HEK293 (cell line): ENCODE results near the gene LY86.

Experiments
- CTCF ChIA-PET: fragments of 350-600 bp; formaldehyde crosslinking; extraction: SDS; loops from one replicate; lab custom pipeline; 2021; ENCODE audit warnings: antibody characterized with exemption; lab: Yijun Ruan, JAX
- POLR2A ChIA-PET: fragments of 300-600 bp; formaldehyde crosslinking; extraction: SDS; loops from one replicate; lab custom pipeline; 2020; ENCODE audit warnings: antibody characterized with exemption, inconsistent platforms; lab: Yijun Ruan, JAX
- H3K27ac ChIP-seq: fragments of 200-500 bp; sonication (Bioruptor generic); 2 replicates; pipeline ENCODE4 v1.5.1; 2014; ENCODE audit warnings: low read depth, low read length, control low read depth, inconsistent platforms; ENCODE audit errors: extremely low read depth
- H3K36me3 ChIP-seq, 2 experiments: fragments of 200-500 bp in 1 of 2; sonication (Bioruptor generic) in 1 of 2; 1 replicate in 1 of 2; 2 replicates in 1 of 2; pipeline ENCODE4 v1.5.1; 2014 to 2017; ENCODE audit warnings: inconsistent platforms in 2 of 2, low read length in 2 of 2; ENCODE audit not compliant: control insufficient read depth in 2 of 2, insufficient read depth in 1 of 2
- H3K4me1 ChIP-seq: fragments of 200-500 bp; sonication (Bioruptor generic); 2 replicates; pipeline ENCODE4 v1.5.1; 2014; ENCODE audit warnings: mild to moderate bottlenecking, low read length, inconsistent platforms; ENCODE audit not compliant: control insufficient read depth, insufficient read depth
- H3K4me3 ChIP-seq: 2 replicates; pipeline ENCODE4 v1.5.1; 2011; ENCODE audit warnings: low read depth, mild to moderate bottlenecking, control low read depth, low read length, moderate library complexity
- H3K9me3 ChIP-seq: fragments of 200-500 bp; sonication (Bioruptor generic); 2 replicates; pipeline ENCODE4 v1.5.1; 2014; ENCODE audit warnings: low read depth, low read length, inconsistent platforms; ENCODE audit not compliant: control insufficient read depth, insufficient read depth
- GLIS1 ChIP-seq: fragments of 450-650 bp; formaldehyde crosslinking; IDR thresholded peaks from 2 replicates; pipeline ENCODE4 v1.5.1; 2016; ENCODE audit warnings: missing biosample characterization, missing genetic modification characterization
- ZBTB1 ChIP-seq: fragments of 450-650 bp; formaldehyde crosslinking; IDR thresholded peaks from 2 replicates; pipeline ENCODE4 v1.5.1; 2016; ENCODE audit warnings: missing biosample characterization, missing genetic modification characterization
- ZFHX2 ChIP-seq: fragments of 450-650 bp; formaldehyde crosslinking; conservative IDR thresholded peaks from 2 replicates; pipeline ENCODE4 v1.5.1; 2016; ENCODE audit warnings: missing biosample characterization, missing genetic modification characterization
- ZNF133 ChIP-seq: fragments of 450-650 bp; formaldehyde crosslinking; IDR thresholded peaks from 2 replicates; pipeline ENCODE4 v1.5.1; 2016; ENCODE audit warnings: missing biosample characterization, missing genetic modification characterization
- ZNF2 ChIP-seq: fragments of 450-650 bp; formaldehyde crosslinking; IDR thresholded peaks from 2 replicates; pipeline ENCODE4 v1.5.1; 2016; ENCODE audit warnings: missing biosample characterization, missing genetic modification characterization
- ZNF248 ChIP-seq: fragments of 450-650 bp; formaldehyde crosslinking; IDR thresholded peaks from 2 replicates; pipeline ENCODE4 v1.5.1; 2017; ENCODE audit warnings: missing biosample characterization, missing genetic modification characterization
- ZNF391 ChIP-seq: fragments of 450-650 bp; formaldehyde crosslinking; IDR thresholded peaks from 2 replicates; pipeline ENCODE4 v1.5.1; 2016; ENCODE audit warnings: low read depth, missing biosample characterization, missing genetic modification characterization, borderline replicate concordance
- ZNF501 ChIP-seq: fragments of 450-650 bp; formaldehyde crosslinking; IDR thresholded peaks from 2 replicates; pipeline ENCODE4 v1.5.1; 2016; ENCODE audit warnings: missing biosample characterization, missing genetic modification characterization
- ZNF521 ChIP-seq: fragments of 450-650 bp; formaldehyde crosslinking; IDR thresholded peaks from 2 replicates; pipeline ENCODE4 v1.5.1; 2017; ENCODE audit warnings: missing biosample characterization, mild to moderate bottlenecking, missing genetic modification characterization
- ZNF530 ChIP-seq: fragments of 450-650 bp; formaldehyde crosslinking; IDR thresholded peaks from 2 replicates; pipeline ENCODE4 v1.5.1; 2016; ENCODE audit warnings: low read depth, missing biosample characterization, missing genetic modification characterization
- ZNF624 ChIP-seq: fragments of 450-650 bp; formaldehyde crosslinking; IDR thresholded peaks from 2 replicates; pipeline ENCODE4 v1.5.1; 2017; ENCODE audit warnings: missing biosample characterization, missing genetic modification characterization
- ZNF664 ChIP-seq: fragments of 450-650 bp; formaldehyde crosslinking; IDR thresholded peaks from 2 replicates; pipeline ENCODE4 v1.5.1; 2016; ENCODE audit warnings: missing biosample characterization, missing genetic modification characterization
- TF ChIP-seq, protein P1 (sequence below): fragments of 450-650 bp; formaldehyde crosslinking; IDR thresholded peaks from 2 replicates; pipeline ENCODE4 v1.5.1; 2017; ENCODE audit warnings: missing biosample characterization, missing genetic modification characterization
- TF ChIP-seq, protein P2 (sequence below): fragments of 450-650 bp; formaldehyde crosslinking; IDR thresholded peaks from 2 replicates; pipeline ENCODE4 v1.5.1; 2016; ENCODE audit warnings: missing biosample characterization, missing genetic modification characterization
- TF ChIP-seq, protein P3 (sequence below): fragments of 450-650 bp; formaldehyde crosslinking; IDR thresholded peaks from 2 replicates; pipeline ENCODE4 v1.5.1; 2016; ENCODE audit warnings: missing biosample characterization, missing genetic modification characterization

The LY86 gene

DNA sequence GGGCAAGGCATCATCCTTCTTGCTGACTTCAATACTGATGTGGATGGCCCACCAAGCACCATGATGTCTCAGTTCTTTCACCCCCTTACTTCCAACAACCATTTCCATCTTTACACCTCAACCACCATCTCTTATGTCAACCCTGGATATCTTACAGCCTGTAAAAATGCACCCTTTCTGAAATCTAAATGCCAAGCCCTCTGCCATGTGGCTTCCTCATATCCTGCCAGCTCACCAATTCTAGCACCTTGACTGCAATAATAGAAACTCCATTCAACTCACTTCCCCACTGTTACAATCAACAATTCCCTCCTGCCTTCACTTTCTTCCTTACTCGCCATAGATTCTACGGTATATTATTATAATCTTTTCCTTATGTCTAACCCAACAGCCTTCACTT is 57.9 kb downstream of the LY86 start (continued):
- TF ChIP-seq, protein P1, sequence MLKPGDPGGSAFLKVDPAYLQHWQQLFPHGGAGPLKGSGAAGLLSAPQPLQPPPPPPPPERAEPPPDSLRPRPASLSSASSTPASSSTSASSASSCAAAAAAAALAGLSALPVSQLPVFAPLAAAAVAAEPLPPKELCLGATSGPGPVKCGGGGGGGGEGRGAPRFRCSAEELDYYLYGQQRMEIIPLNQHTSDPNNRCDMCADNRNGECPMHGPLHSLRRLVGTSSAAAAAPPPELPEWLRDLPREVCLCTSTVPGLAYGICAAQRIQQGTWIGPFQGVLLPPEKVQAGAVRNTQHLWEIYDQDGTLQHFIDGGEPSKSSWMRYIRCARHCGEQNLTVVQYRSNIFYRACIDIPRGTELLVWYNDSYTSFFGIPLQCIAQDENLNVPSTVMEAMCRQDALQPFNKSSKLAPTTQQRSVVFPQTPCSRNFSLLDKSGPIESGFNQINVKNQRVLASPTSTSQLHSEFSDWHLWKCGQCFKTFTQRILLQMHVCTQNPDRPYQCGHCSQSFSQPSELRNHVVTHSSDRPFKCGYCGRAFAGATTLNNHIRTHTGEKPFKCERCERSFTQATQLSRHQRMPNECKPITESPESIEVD (tag by site-specific recombination) = no peak
- TF ChIP-seq ZNF624 (tag by site-specific recombination) (no peak), ZNF133 (tag by site-specific recombination) (no peak), ZNF391 (no peak)

DNA sequence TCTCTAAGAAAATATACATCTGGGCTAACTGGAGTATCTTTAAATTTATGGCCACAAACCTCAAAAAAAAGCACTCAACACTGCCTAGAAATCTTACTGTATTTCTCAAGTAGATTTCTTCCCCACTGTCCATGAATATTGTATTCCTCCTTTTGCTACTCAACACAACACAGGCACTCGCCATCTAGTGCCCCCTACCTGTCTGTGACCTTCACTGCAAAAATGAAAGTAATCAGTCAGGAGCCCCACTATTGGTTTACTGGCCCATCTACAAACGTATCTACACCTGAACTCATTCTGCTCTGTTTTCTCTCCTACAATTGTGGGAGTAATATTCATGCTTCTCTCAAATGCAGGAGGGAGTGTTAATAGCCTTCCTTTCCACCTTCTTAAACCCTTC is 58.3 kb downstream of the LY86 start:
- no peaks in the 10 kb centered on the region for H3K36me3 ChIP-seq
- H3K4me1 ChIP-seq = no peaks in the 10 kb centered on the region
- H3K27ac ChIP-seq = no peak overlapping the region
- CTCF ChIA-PET = no interaction called here
- H3K4me3 ChIP-seq = no peak overlapping the region
- POLR2A ChIA-PET = no interaction called here
- TF ChIP-seq ZNF248 (tag by site-specific recombination) = 0 out of 2 replicates have a peak, but pooled peaks have one; percentile 42
- no peak for TF ChIP-seq ZNF664 (tag by site-specific recombination)
- no peaks in the 10 kb centered on the region for H3K9me3 ChIP-seq

DNA sequence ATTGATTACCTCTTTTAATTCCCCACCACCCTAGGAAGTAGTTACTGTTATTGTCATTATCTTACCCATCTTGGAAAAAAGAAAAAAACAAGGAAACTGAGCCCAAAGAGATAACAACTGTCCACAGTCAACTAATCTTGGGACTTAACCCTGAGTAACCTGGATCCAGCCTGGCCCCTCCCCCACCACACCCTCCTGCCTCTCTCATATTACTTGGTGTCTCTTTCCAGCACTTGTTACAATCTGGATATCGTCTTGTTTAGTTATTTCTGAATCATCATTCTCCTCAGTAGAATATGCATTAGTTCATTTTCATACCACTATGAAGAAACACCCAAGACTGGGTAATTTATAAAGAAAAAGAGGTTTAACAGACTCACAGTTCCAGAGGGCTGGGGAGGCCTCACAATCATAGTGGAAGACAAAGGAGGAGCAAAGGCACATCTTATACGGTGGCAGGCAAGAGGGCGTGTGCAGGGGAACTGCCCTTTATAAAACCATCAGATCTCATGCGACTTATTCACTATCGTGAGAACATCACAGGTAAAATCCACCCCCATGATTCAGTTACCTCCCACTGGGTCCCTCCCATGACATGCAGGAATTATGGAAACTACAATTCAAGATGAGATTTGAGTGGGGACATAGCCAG is 60.3 kb downstream of the LY86 start:
- no peak overlapping the region for H3K27ac ChIP-seq
- ChIA-PET CTCF (no interaction called here), POLR2A (no interaction called here)
- TF ChIP-seq ZNF521 (tag by site-specific recombination) (no peak), ZNF501 (tag by site-specific recombination) (no peak), ZNF530 (tag by site-specific recombination) (no peak), GLIS1 (tag by site-specific recombination) (no peak), ZFHX2 (tag by site-specific recombination) (no peak), ZBTB1 (tag by site-specific recombination) (no peak), ZNF2 (no peak)
- TF ChIP-seq, protein P2, sequence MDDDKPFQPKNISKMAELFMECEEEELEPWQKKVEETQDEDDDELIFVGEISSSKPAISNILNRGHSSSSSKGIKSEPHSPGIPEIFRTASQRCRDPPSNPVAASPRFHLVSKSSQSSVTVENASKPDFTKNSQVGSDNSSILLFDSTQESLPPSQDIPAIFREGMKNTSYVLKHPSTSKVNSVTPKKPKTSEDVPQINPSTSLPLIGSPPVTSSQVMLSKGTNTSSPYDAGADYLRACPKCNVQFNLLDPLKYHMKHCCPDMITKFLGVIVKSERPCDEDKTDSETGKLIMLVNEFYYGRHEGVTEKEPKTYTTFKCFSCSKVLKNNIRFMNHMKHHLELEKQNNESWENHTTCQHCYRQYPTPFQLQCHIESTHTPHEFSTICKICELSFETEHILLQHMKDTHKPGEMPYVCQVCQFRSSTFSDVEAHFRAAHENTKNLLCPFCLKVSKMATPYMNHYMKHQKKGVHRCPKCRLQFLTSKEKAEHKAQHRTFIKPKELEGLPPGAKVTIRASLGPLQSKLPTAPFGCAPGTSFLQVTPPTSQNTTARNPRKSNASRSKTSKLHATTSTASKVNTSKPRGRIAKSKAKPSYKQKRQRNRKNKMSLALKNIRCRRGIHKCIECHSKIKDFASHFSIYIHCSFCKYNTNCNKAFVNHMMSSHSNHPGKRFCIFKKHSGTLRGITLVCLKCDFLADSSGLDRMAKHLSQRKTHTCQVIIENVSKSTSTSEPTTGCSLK (tag by site-specific recombination) = no peak
- TF ChIP-seq, protein P3, sequence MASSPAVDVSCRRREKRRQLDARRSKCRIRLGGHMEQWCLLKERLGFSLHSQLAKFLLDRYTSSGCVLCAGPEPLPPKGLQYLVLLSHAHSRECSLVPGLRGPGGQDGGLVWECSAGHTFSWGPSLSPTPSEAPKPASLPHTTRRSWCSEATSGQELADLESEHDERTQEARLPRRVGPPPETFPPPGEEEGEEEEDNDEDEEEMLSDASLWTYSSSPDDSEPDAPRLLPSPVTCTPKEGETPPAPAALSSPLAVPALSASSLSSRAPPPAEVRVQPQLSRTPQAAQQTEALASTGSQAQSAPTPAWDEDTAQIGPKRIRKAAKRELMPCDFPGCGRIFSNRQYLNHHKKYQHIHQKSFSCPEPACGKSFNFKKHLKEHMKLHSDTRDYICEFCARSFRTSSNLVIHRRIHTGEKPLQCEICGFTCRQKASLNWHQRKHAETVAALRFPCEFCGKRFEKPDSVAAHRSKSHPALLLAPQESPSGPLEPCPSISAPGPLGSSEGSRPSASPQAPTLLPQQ (tag by site-specific recombination) = no peak
- no peaks in the 10 kb centered on the region for H3K4me1 ChIP-seq
- H3K4me3 ChIP-seq = no peak overlapping the region
- H3K36me3 ChIP-seq = no peaks in the 10 kb centered on the region
- no peaks in the 10 kb centered on the region for H3K9me3 ChIP-seq
